HepG2 (cell line): ENCODE data around the gene NEURL4. TPM values are rescaled to one million over a fixed set of nuclear protein-coding genes. Genes with fewer than 3 reads are reported as not detected.

Experiments used
- AKAP8 ChIP-seq: sonication (generic); formaldehyde crosslinking; IDR thresholded peaks from 2 replicates; pipeline ENCODE4 v1.5.1; 2020; ENCODE audit warnings: mild to moderate bottlenecking, missing genetic modification reagents
- ASH2L ChIP-seq: fragments of 300-600, 200-600 bp; sonication (generic); IDR thresholded peaks from 2 replicates; pipeline ENCODE4 v1.7.0; 2017; ENCODE audit warnings: low read depth, mild to moderate bottlenecking, moderate library complexity, mixed read lengths, low read length; ENCODE audit not compliant: insufficient read length
- HDAC1 ChIP-seq: sonication (generic); formaldehyde crosslinking; IDR thresholded peaks from 2 replicates; pipeline ENCODE4 v1.5.1; 2020; ENCODE audit warnings: mild to moderate bottlenecking, missing genetic modification reagents
- KDM5A ChIP-seq: fragments of 200-600 bp; sonication (generic); IDR thresholded peaks from 2 replicates; pipeline ENCODE4 v1.7.0; 2018; ENCODE audit warnings: antibody characterized with exemption, mild to moderate bottlenecking, low read length, borderline replicate concordance
- NCOR1 ChIP-seq: fragments of 200-600 bp; sonication (generic); IDR thresholded peaks from 2 replicates; pipeline ENCODE4 v1.7.0; 2017; ENCODE audit warnings: antibody characterized with exemption, low read length, borderline replicate concordance
- POLR2A ChIP-seq, 2 experiments: IDR thresholded peaks; 2 replicates each; pipeline ENCODE4 v1.6.1; 2011; ENCODE audit warnings: low read depth in 2 of 2, low read length in 2 of 2, mild to moderate bottlenecking in 1 of 2, moderate library complexity in 1 of 2; ENCODE audit not compliant: insufficient read depth in 1 of 2
- SNAI1 ChIP-seq: sonication (generic); formaldehyde crosslinking; IDR thresholded peaks from 2 replicates; pipeline ENCODE4 v1.5.0; 2020; ENCODE audit warnings: mild to moderate bottlenecking, missing genetic modification reagents, borderline replicate concordance
- SUZ12 ChIP-seq: fragments of 150-350 bp; IDR thresholded peaks from 2 replicates; pipeline ENCODE4 v1.6.1; 2014; ENCODE audit warnings: low read depth, low read length
- ZEB1 ChIP-seq: IDR thresholded peaks from 2 replicates; pipeline ENCODE4 v1.6.1; 2012; ENCODE audit warnings: mild to moderate bottlenecking, low read depth, inconsistent platforms; ENCODE audit not compliant: insufficient replicate concordance
- ZNF543 ChIP-seq: sonication (generic); formaldehyde crosslinking; IDR thresholded peaks from 2 replicates; pipeline ENCODE4 v1.4.0; 2020; ENCODE audit warnings: mild to moderate bottlenecking, missing genetic modification reagents
- ZNF75D ChIP-seq: sonication (generic); formaldehyde crosslinking; IDR thresholded peaks from 2 replicates; pipeline ENCODE4 v1.8.1; 2023; ENCODE audit warnings: missing genetic modification reagents, mild to moderate bottlenecking, borderline replicate concordance
- polyA plus RNA-seq, 8 experiments: library from polyadenylated mRNA; depleted of rRNA in 3 of 8; stranded (reverse) in 7 of 8; unstranded in 1 of 8; fragments of >200 nt; fragmentation: Illumina TruSeq in 4 of 8; extraction: Trizol in 4 of 8; gene quantifications; 2 replicates each; pipeline versions ENCODE4 v1.2.1 to v1.2.3, GENCODE V29; 2011 to 2016; ENCODE audit warnings: low read depth in 4 of 8, missing spikeins in 1 of 8, mixed read lengths in 1 of 8; ENCODE audit not compliant: insufficient read depth in 1 of 8
- total RNA-seq, 5 experiments: library from RNA; depleted of rRNA; stranded (reverse); fragments of >200 nt; fragmentation: Illumina TruSeq; extraction: Trizol; gene quantifications; 2 replicates each; pipeline ENCODE4 v1.2.3, GENCODE V29; 2016; ENCODE audit warnings: low read depth in 1 of 5
- TF ChIP-seq, protein P1 (sequence below): sonication (generic); formaldehyde crosslinking; IDR thresholded peaks from 2 replicates; pipeline ENCODE4 v1.9.0; 2022; ENCODE audit warnings: missing genetic modification reagents, mild to moderate bottlenecking, borderline replicate concordance
- TF ChIP-seq, protein P2 (sequence below): sonication (generic); formaldehyde crosslinking; IDR thresholded peaks from 2 replicates; pipeline ENCODE4 v1.4.0; 2020; ENCODE audit warnings: missing genetic modification reagents
- TF ChIP-seq, protein P3 (sequence below): IDR thresholded peaks from 2 replicates; pipeline ENCODE4 v1.6.1; 2016; ENCODE audit warnings: missing genetic modification reagents, missing compliant biosample characterization
- TF ChIP-seq, protein P4 (sequence below): sonication (generic); formaldehyde crosslinking; IDR thresholded peaks from 2 replicates; pipeline ENCODE4 v1.4.0; 2020; ENCODE audit warnings: missing genetic modification reagents, borderline replicate concordance
- TF ChIP-seq, protein P5 (sequence below): sonication (generic); formaldehyde crosslinking; IDR thresholded peaks from 2 replicates; pipeline ENCODE4 v1.4.0; 2020; ENCODE audit warnings: missing genetic modification reagents, mild to moderate bottlenecking, borderline replicate concordance

The NEURL4 gene
- total and polyA plus RNA-seq, 2 of the 13 experiments (the other 11 are each of a cell fraction or from before 2014, with no cell fraction given), result 14.8 to 15.7 TPM

DNA sequence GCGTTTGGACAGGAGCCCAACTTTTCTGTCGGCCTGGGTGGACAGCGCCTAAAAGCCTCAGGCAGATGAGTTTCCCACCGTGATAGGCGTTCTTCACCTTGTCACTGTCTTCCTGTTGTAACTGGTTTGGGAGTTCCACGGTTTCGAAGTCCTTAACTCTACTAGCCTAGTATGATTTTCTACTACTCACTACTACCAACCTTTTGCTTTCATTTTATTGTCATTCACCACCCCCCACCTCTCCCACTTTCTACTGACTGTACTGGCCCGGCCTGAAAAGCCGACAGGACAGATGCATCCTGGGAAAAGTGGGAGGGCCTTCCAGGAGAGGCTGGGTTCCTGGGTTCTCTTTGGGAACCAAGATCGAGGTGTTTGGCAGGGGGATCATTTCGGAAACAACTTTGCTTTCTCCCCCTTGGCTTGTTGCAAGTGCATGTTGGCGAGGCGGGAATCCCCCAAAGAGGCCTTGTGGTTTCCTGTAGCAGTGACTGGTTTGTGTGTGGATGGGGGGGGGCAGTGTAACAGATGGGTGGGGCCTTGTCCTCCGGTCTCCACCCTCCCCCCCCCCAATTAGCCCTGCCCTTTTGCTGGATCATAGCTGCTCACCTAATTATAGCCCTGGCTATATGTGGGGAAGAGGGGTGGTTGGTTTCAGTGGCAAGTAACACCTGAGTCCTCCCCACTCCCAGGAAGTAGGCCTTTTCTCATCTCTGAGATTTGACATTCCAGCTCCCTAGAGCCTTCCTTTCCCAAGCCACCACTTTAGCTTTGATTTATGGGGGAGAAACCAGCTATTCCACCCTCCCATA, 20.3 kb downstream of the NEURL4 start (continued):
- TF ChIP-seq, protein P1, sequence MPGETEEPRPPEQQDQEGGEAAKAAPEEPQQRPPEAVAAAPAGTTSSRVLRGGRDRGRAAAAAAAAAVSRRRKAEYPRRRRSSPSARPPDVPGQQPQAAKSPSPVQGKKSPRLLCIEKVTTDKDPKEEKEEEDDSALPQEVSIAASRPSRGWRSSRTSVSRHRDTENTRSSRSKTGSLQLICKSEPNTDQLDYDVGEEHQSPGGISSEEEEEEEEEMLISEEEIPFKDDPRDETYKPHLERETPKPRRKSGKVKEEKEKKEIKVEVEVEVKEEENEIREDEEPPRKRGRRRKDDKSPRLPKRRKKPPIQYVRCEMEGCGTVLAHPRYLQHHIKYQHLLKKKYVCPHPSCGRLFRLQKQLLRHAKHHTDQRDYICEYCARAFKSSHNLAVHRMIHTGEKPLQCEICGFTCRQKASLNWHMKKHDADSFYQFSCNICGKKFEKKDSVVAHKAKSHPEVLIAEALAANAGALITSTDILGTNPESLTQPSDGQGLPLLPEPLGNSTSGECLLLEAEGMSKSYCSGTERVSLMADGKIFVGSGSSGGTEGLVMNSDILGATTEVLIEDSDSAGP, result peak; percentile 16; the same call in 1 of the 2 replicates
- TF ChIP-seq ZNF75D, result no peak
- TF ChIP-seq, protein P2, sequence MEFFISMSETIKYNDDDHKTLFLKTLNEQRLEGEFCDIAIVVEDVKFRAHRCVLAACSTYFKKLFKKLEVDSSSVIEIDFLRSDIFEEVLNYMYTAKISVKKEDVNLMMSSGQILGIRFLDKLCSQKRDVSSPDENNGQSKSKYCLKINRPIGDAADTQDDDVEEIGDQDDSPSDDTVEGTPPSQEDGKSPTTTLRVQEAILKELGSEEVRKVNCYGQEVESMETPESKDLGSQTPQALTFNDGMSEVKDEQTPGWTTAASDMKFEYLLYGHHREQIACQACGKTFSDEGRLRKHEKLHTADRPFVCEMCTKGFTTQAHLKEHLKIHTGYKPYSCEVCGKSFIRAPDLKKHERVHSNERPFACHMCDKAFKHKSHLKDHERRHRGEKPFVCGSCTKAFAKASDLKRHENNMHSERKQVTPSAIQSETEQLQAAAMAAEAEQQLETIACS (CRISPR knock-in tag), result no peak
- TF ChIP-seq ZEB1, result peak; percentile 2
- TF ChIP-seq HDAC1 (CRISPR knock-in tag), result 0 out of 2 replicates have a peak, but pooled peaks have one; percentile 18
- peak; percentile 6; the same call in 1 of the 2 replicates for TF ChIP-seq AKAP8 (CRISPR knock-in tag)
- TF ChIP-seq, protein P3, sequence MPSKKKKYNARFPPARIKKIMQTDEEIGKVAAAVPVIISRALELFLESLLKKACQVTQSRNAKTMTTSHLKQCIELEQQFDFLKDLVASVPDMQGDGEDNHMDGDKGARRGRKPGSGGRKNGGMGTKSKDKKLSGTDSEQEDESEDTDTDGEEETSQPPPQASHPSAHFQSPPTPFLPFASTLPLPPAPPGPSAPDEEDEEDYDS (CRISPR knock-in tag), result 0 out of 2 replicates have a peak, but pooled peaks have one; percentile 10
- TF ChIP-seq POLR2A (IDR thresholded peaks at IDR 0.05; ENCODE audit: insufficient read depth in 1 of 2, low read depth in 2 of 2, low read length in 2 of 2), result peak; percentile 37 to 69; a peak in 3 of 4 replicates
- no peak for TF ChIP-seq NCOR1
- TF ChIP-seq ZNF543, result no peak
- TF ChIP-seq, protein P4, sequence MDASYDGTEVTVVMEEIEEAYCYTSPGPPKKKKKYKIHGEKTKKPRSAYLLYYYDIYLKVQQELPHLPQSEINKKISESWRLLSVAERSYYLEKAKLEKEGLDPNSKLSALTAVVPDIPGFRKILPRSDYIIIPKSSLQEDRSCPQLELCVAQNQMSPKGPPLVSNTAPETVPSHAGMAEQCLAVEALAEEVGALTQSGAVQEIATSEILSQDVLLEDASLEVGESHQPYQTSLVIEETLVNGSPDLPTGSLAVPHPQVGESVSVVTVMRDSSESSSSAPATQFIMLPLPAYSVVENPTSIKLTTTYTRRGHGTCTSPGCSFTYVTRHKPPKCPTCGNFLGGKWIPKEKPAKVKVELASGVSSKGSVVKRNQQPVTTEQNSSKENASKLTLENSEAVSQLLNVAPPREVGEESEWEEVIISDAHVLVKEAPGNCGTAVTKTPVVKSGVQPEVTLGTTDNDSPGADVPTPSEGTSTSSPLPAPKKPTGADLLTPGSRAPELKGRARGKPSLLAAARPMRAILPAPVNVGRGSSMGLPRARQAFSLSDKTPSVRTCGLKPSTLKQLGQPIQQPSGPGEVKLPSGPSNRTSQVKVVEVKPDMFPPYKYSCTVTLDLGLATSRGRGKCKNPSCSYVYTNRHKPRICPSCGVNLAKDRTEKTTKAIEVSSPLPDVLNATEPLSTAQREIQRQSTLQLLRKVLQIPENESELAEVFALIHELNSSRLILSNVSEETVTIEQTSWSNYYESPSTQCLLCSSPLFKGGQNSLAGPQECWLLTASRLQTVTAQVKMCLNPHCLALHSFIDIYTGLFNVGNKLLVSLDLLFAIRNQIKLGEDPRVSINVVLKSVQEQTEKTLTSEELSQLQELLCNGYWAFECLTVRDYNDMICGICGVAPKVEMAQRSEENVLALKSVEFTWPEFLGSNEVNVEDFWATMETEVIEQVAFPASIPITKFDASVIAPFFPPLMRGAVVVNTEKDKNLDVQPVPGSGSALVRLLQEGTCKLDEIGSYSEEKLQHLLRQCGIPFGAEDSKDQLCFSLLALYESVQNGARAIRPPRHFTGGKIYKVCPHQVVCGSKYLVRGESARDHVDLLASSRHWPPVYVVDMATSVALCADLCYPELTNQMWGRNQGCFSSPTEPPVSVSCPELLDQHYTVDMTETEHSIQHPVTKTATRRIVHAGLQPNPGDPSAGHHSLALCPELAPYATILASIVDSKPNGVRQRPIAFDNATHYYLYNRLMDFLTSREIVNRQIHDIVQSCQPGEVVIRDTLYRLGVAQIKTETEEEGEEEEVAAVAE, result peak; percentile 16; the same call in 1 of the 2 replicates
- TF ChIP-seq ASH2L, result peak; percentile 29
- TF ChIP-seq SUZ12, result peak; percentile 22; the same call in 1 of the 2 replicates
- 0 out of 2 replicates have a peak, but pooled peaks have one; percentile 42 for TF ChIP-seq SNAI1
- TF ChIP-seq, protein P5, sequence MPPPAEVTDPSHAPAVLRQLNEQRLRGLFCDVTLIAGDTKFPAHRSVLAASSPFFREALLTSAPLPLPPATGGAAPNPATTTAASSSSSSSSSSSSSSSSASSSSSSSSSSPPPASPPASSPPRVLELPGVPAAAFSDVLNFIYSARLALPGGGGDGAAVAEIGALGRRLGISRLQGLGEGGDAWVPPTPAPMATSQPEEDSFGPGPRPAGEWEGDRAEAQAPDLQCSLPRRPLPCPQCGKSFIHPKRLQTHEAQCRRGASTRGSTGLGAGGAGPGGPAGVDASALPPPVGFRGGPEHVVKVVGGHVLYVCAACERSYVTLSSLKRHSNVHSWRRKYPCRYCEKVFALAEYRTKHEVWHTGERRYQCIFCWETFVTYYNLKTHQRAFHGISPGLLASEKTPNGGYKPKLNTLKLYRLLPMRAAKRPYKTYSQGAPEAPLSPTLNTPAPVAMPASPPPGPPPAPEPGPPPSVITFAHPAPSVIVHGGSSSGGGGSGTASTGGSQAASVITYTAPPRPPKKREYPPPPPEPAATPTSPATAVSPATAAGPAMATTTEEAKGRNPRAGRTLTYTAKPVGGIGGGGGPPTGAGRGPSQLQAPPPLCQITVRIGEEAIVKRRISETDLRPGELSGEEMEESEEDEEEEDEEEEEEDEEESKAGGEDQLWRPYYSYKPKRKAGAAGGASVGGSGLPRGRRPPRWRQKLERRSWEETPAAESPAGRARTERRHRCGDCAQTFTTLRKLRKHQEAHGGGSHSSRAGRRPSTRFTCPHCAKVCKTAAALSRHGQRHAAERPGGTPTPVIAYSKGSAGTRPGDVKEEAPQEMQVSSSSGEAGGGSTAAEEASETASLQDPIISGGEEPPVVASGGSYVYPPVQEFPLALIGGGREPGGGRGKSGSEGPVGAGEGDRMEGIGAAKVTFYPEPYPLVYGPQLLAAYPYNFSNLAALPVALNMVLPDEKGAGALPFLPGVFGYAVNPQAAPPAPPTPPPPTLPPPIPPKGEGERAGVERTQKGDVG, result no peak
- TF ChIP-seq KDM5A, result peak; percentile 65; the same call in 1 of the 2 replicates
